Measurements from ENCODE around the gene PXT1. TPM values are rescaled to one million over a fixed set of nuclear protein-coding genes. Genes with fewer than 3 reads are reported as not detected.
A peak's percentile ranks its signal among the peaks of the same experiment; 100 is the strongest.

Gene PXT1
- total and polyA plus RNA-seq, 9 of the 15 experiments (the other 6 are each of a cell fraction or from before 2014, with no cell fraction given): 0.09 to 0.11 (median 0.10) TPM; not detected in 5

DNA sequence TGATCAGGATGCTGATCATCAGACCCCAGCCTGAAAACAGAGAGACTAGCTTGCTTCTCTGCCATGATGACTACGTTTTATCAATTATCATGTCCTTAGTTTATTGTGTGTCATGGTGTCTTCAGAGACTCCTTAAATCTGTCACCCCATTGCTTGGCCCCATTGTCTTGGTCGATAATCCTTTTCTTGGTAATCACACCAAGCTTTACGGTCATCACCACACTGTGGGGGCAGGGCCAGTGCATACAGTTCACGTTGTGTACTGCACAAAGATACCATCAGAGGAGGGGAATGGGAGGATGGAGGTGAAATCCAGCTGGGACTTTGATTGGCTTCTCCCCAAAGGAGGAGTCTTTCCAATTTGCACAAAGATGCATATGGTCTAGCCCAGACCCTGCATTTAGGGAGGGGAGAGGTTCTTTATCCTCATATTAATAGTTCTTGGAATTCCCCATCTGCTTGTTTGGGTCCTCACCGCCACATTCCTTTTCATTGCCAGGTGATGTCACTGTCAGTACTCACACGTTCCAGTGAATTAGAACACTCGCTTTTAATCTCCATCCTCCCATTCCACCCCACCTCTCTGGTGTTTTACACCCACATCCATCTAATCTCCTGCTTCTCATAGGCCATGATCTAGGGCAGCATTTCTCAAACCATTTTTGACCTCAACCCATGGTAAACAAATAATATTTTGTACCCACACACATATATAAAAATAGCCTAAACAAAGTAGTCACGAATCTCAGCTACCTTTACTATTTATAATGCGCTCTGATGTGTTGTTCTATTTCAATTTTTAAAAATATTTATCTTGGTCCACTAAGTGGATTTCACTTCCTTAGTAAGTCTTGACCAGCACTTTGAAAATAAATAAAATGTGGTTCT is 60.9 kb downstream of the PXT1 start (continued):
- TF ChIP-seq KDM1A (IDR thresholded peaks at IDR 0.05) (peak; percentile 28 to 49; a peak in 2 of 4 replicates), CTBP1 (IDR thresholded peaks at IDR 0.05; ENCODE audit: borderline replicate concordance) (peak; percentile 15; the same call in 1 of the 2 replicates)

- no peaks in the 10 kb centered on the region for H3K79me2 ChIP-seq (ENCODE audit: control insufficient read depth, insufficient read depth, low read length)
- FAIRE-seq (no peak), ATAC-seq (no peak), DNase-seq (ENCODE audit: extremely low read depth in 1 of 4, low spot score in 3 of 4) (no peak)
- no peak overlapping the region for H3K4me2 ChIP-seq (ENCODE audit: insufficient read depth, low read length)
- no peaks in the 10 kb centered on the region for H3K9me3 ChIP-seq (replicated peaks; ENCODE audit: control insufficient read depth, insufficient read depth, low read depth, low read length)
- ChIA-PET POLR2A (interaction anchor here (0.8 to 1.1 kb wide), 2 partner anchors 15 to 28 kb away, joined by 3 read pairs; no protein-coding TSS in a partner anchor), CTCF (ENCODE audit: low intra/inter-chr PET ratio) (no interaction called here)
- no peaks in the 10 kb centered on the region for H3K36me3 ChIP-seq (ENCODE audit: control insufficient read depth, insufficient read depth, low read length)
- no peak for TF ChIP-seq SNIP1 (IDR thresholded peaks at IDR 0.05; ENCODE audit: low read depth)
- TF ChIP-seq CBX3 (IDR thresholded peaks at IDR 0.05; ENCODE audit: borderline replicate concordance in 1 of 2, low read length in 2 of 2): no peak
- no peak for TF ChIP-seq TAF7 (tag; IDR thresholded peaks at IDR 0.05)
- no peak for TF ChIP-seq ZNF717 (CRISPR knock-in tag; IDR thresholded peaks at IDR 0.05)
- no peak for TF ChIP-seq DMBX1 (CRISPR knock-in tag; IDR thresholded peaks at IDR 0.05; ENCODE audit: borderline replicate concordance)
- 2% methylated on average over 4 of the region's 4 CpGs for WGBS (ENCODE audit: insufficient coverage, low coverage, missing lambda C conversion rate)
- H3K9ac ChIP-seq (ENCODE audit: insufficient read depth in 1 of 2, low read depth in 2 of 2, low read length in 2 of 2): no peak overlapping the region
- H3K9me1 ChIP-seq (ENCODE audit: control insufficient read depth, insufficient read depth, low read length): no peaks in the 10 kb centered on the region
- in situ Hi-C loops (cut with MboI) (no loop called here), intact Hi-C loops (cut with micrococcal nuclease) (no loop called here)
- no peak overlapping the region for H3K27ac ChIP-seq (ENCODE audit: extremely low read depth, low read depth, low read length)
- peaks cover 0 to 4% of the 10 kb centered on the region in 2 experiments; a peak in 2 of 5 replicates for H3K4me1 ChIP-seq (replicated peaks in 1 of 2; ENCODE audit: control insufficient read depth in 2 of 2, insufficient read depth in 2 of 2, low read length in 2 of 2)
- H3K4me3 ChIP-seq: no peak overlapping the region
- no peaks in the 10 kb centered on the region; the same call in 1 of the 2 replicates for H4K20me1 ChIP-seq (replicated peaks; ENCODE audit: control insufficient read depth, insufficient read depth, low read length)
- peaks cover 38 to 65% of the 10 kb centered on the region in 2 experiments for H3K27me3 ChIP-seq (ENCODE audit: control insufficient read depth in 2 of 2, insufficient read depth in 2 of 2, low read length in 2 of 2)
- H2AFZ ChIP-seq (ENCODE audit: low read depth, low read length): no peak overlapping the region
- BruUV-seq (replicated peaks): no TSS peak
Measured at GRCh38 chr6:36380166-36380565, 62.5 kb downstream of the PXT1 start.
